Prostate gland (tissue), 2 donors: Measurements from ENCODE around the gene BAMBI.

Experiments used
- POLR2A ChIP-seq: fragments of 450-650 bp; IDR thresholded peaks from one replicate; pipeline ENCODE4 v1.6.1; 2016; ENCODE audit warnings: antibody characterized with exemption, mild to moderate bottlenecking
- TF ChIP-seq, protein P1 (sequence below), 4 experiments: fragments of 200-600 bp in 2 of 4; fragments of 450-650 bp in 2 of 4; sonication (generic) in 2 of 4; IDR thresholded peaks; 1 replicate in 3 of 4; 2 replicates in 1 of 4; pipeline ENCODE4 v1.5.1; 2016 to 2019; ENCODE audit warnings: antibody characterized with exemption in 4 of 4, mild to moderate bottlenecking in 2 of 4, moderate library complexity in 2 of 4

- TF ChIP-seq, protein P1, sequence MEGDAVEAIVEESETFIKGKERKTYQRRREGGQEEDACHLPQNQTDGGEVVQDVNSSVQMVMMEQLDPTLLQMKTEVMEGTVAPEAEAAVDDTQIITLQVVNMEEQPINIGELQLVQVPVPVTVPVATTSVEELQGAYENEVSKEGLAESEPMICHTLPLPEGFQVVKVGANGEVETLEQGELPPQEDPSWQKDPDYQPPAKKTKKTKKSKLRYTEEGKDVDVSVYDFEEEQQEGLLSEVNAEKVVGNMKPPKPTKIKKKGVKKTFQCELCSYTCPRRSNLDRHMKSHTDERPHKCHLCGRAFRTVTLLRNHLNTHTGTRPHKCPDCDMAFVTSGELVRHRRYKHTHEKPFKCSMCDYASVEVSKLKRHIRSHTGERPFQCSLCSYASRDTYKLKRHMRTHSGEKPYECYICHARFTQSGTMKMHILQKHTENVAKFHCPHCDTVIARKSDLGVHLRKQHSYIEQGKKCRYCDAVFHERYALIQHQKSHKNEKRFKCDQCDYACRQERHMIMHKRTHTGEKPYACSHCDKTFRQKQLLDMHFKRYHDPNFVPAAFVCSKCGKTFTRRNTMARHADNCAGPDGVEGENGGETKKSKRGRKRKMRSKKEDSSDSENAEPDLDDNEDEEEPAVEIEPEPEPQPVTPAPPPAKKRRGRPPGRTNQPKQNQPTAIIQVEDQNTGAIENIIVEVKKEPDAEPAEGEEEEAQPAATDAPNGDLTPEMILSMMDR (IDR thresholded peaks at IDR 0.05): no peak
- TF ChIP-seq POLR2A: no peak
Observed at GRCh38 chr10:28715246-28715645, 37.9 kb downstream of the BAMBI start.
